ENCODE measurements around the gene CENPB. TPM values are rescaled to one million over a fixed set of nuclear protein-coding genes. Genes with fewer than 3 reads are reported as not detected.
A peak's percentile ranks its signal among the peaks of the same experiment; 100 is the strongest.

CENPB gene
- total and polyA plus RNA-seq, 7 donors: 52.7 to 99.9 (median 73.4) TPM

DNA sequence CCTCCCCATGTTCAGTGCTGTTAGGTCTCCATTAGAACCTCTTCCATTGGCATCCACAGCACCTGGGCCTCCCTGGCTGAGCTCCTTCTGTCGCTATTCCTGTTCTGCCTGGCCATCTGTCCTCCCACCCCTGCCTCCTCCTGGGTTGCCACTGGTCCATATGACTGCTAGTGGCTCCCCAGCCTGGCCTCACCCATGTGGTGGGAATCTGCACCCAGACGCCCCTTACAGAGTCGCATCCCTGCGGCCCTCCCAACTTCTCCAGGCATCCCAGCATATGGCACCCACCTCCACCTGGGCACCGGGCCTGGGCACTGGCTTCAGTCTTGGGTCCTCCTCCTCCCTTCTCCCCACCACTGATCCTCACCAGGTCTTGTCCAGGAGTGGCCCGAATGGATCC lies 17.3 kb upstream of the CENPB start:
- DNase-seq: no peak
- WGBS, 2 donors: 88 to 97% methylated on average over 6 of the region's 6 CpGs

DNA sequence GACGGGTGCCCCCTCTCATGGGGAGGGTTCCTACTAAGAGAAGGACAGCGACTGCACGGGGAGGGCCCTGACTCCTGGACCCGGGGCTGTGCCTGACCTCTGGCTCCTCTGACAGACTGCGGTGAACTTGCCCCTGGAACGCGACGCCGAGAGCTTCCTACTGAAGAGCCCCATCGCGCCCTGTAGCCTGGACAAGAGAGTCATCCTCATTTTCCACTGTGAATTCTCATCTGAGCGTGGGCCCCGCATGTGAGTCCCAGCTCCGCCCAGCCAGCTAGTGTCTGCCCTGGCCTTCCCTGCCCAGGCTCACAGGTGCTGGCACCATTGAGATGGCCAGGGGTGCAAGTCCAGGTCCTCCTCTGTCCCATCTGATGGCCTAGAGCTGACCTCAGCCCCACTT lies 16.7 kb upstream of the CENPB start:
- Histone ChIP-seq H3K9me3 (no peaks in the 10 kb centered on the region), H3K4me3 (no peak overlapping the region), H3K27me3 (no peaks in the 10 kb centered on the region), H3K27ac (no peak overlapping the region), H3K36me3 (peaks cover 11 to 70% (median 47%) of the 10 kb centered on the region in 4 donors), H3K4me1 (peaks cover 0 to 59% (median 52%) of the 10 kb centered on the region in 4 donors)
- DNase-seq: no peak
- no peak for TF ChIP-seq EP300 (IDR thresholded peaks at IDR 0.05)
- no peak for TF ChIP-seq POLR2AphosphoS5 (IDR thresholded peaks at IDR 0.05)
- TF ChIP-seq, protein P1, sequence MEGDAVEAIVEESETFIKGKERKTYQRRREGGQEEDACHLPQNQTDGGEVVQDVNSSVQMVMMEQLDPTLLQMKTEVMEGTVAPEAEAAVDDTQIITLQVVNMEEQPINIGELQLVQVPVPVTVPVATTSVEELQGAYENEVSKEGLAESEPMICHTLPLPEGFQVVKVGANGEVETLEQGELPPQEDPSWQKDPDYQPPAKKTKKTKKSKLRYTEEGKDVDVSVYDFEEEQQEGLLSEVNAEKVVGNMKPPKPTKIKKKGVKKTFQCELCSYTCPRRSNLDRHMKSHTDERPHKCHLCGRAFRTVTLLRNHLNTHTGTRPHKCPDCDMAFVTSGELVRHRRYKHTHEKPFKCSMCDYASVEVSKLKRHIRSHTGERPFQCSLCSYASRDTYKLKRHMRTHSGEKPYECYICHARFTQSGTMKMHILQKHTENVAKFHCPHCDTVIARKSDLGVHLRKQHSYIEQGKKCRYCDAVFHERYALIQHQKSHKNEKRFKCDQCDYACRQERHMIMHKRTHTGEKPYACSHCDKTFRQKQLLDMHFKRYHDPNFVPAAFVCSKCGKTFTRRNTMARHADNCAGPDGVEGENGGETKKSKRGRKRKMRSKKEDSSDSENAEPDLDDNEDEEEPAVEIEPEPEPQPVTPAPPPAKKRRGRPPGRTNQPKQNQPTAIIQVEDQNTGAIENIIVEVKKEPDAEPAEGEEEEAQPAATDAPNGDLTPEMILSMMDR (IDR thresholded peaks at IDR 0.05): no peak
- TF ChIP-seq POLR2A (IDR thresholded peaks at IDR 0.05): no peak
- WGBS, 2 donors: 94 to 96% methylated on average over 14 of the region's 14 CpGs
- intact Hi-C loops (cut with DNase I): no loop called here

More for the DNA sequence above, 17.3 kb upstream of the CENPB start:
- Histone ChIP-seq H3K4me1 (peaks cover 0 to 58% (median 52%) of the 10 kb centered on the region in 4 donors), H3K4me3 (no peak overlapping the region), H3K27ac (peak overlapping the region; percentile 95 to 99 (median 96)), H3K9me3 (no peaks in the 10 kb centered on the region), H3K36me3 (peaks cover 11 to 64% (median 44%) of the 10 kb centered on the region in 4 donors), H3K27me3 (no peaks in the 10 kb centered on the region)
- intact Hi-C loops (cut with DNase I): no loop called here
- TF ChIP-seq POLR2AphosphoS5 (IDR thresholded peaks at IDR 0.05): no peak
- TF ChIP-seq, protein P1 (IDR thresholded peaks at IDR 0.05): no peak
- no peak for TF ChIP-seq POLR2A (IDR thresholded peaks at IDR 0.05)
- no peak for TF ChIP-seq EP300 (IDR thresholded peaks at IDR 0.05)

DNA sequence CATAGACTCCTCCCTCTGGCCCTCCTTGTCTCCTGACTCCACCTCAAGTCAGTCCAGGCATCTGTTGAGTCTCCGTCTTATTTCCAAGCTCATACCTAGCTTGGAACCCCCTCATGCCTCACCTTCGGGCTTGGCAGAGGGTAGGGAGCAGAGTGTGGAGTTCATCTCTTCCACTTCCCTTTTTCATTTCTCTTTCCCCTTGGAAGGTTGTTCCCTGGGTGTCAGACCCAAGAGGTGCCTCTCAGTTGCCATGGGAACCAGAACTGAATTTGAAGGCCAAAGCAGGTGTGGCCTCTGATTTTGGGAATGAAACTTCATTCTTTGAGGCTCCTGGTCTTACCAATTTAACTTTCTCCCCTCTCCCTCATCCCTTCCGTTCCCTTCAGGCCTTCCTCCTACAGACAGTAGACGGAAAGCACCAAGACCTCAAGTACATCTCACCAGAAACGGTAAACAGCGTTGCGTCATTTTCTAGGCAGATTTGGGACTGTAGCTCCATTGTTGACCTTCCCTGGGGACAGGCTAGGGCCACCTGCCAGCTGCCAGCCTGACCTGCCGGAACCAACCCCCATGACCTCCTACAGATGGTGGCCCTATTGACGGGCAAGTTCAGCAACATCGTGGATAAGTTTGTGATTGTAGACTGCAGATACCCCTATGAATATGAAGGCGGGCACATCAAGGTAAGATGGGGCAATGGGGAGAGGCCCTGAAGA lies 16.1 kb upstream of the CENPB start:
- H3K27ac ChIP-seq: peak overlapping the region in 2 of 4 donors; percentile 2 to 8
- peaks cover 0 to 56% (median 51%) of the 10 kb centered on the region in 4 donors for H3K4me1 ChIP-seq
- H3K9me3 ChIP-seq: no peaks in the 10 kb centered on the region
- H3K4me3 ChIP-seq: no peak overlapping the region
- peaks cover 11 to 70% (median 47%) of the 10 kb centered on the region in 4 donors for H3K36me3 ChIP-seq
- 82 to 93% methylated on average over 11 of the region's 11 CpGs for WGBS, 2 donors
- H3K27me3 ChIP-seq: no peaks in the 10 kb centered on the region
- no peak for TF ChIP-seq POLR2A (IDR thresholded peaks at IDR 0.05)
- TF ChIP-seq EP300 (IDR thresholded peaks at IDR 0.05): no peak
- TF ChIP-seq, protein P1 (IDR thresholded peaks at IDR 0.05): no peak
- TF ChIP-seq POLR2AphosphoS5 (IDR thresholded peaks at IDR 0.05): no peak
- no peak for DNase-seq
- intact Hi-C loops (cut with DNase I): no loop called here

DNA sequence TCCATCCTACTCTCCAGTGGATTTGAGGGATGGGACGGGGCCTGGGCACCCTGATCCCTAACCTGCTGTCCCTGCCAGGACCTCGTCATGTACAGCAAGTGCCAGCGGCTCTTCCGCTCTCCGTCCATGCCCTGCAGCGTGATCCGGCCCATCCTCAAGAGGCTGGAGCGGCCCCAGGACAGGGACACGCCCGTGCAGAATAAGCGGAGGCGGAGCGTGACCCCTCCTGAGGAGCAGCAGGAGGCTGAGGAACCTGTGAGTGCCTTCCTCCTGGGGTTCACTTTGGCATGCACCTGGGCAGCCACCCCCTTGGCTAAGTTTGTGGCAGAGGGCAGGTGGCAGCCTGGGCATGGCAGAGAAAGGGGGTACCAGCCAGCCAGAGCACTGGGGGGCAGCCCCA lies 15.3 kb upstream of the CENPB start:
- intact Hi-C loops (cut with DNase I): no loop called here
- no peak for DNase-seq
- Histone ChIP-seq H3K4me3 (no peak overlapping the region), H3K27ac (peak overlapping the region in 1 of 4 donors; percentile 2), H3K27me3 (no peaks in the 10 kb centered on the region), H3K9me3 (no peaks in the 10 kb centered on the region), H3K36me3 (peaks cover 11 to 70% (median 47%) of the 10 kb centered on the region in 4 donors), H3K4me1 (peaks cover 0 to 56% (median 51%) of the 10 kb centered on the region in 4 donors)
- TF ChIP-seq POLR2A (IDR thresholded peaks at IDR 0.05) (no peak), EP300 (IDR thresholded peaks at IDR 0.05) (no peak), POLR2AphosphoS5 (IDR thresholded peaks at IDR 0.05) (no peak)
- TF ChIP-seq, protein P1 (IDR thresholded peaks at IDR 0.05): no peak
- WGBS, 2 donors: 96 to 97% methylated on average over 13 of the region's 13 CpGs
